Measurements from ENCODE around the gene OTOG.

Gene OTOG

GRCh38 chr11:17601256-17601671 is 54.2 kb downstream of the OTOG start:
- Histone ChIP-seq H3K9ac (ENCODE audit: low read depth, low read length) (no peak overlapping the region), H3K9me3 (ENCODE audit: insufficient read depth, low read depth, low read length) (no peaks in the 10 kb centered on the region), H3K4me3 (ENCODE audit: low read length) (no peak overlapping the region), H3K4me1 (ENCODE audit: insufficient read depth, low read length) (0 out of 2 replicates have a peak, but pooled peaks cover 4% of the 10 kb centered on the region), H3K36me3 (ENCODE audit: insufficient read depth, low read length) (no peaks in the 10 kb centered on the region), H3K27me3 (ENCODE audit: insufficient read depth, low read length) (peaks cover 16% of the 10 kb centered on the region), H3K27ac (ENCODE audit: low read depth, low read length) (no peak overlapping the region)
- 37% methylated on average over 7 of the region's 7 CpGs for WGBS

- H3K9ac ChIP-seq (ENCODE audit: low read depth, low read length) = no peak overlapping the region
Observed at GRCh38 chr11:17601676-17602075, 54.6 kb downstream of the OTOG start.

DNA sequence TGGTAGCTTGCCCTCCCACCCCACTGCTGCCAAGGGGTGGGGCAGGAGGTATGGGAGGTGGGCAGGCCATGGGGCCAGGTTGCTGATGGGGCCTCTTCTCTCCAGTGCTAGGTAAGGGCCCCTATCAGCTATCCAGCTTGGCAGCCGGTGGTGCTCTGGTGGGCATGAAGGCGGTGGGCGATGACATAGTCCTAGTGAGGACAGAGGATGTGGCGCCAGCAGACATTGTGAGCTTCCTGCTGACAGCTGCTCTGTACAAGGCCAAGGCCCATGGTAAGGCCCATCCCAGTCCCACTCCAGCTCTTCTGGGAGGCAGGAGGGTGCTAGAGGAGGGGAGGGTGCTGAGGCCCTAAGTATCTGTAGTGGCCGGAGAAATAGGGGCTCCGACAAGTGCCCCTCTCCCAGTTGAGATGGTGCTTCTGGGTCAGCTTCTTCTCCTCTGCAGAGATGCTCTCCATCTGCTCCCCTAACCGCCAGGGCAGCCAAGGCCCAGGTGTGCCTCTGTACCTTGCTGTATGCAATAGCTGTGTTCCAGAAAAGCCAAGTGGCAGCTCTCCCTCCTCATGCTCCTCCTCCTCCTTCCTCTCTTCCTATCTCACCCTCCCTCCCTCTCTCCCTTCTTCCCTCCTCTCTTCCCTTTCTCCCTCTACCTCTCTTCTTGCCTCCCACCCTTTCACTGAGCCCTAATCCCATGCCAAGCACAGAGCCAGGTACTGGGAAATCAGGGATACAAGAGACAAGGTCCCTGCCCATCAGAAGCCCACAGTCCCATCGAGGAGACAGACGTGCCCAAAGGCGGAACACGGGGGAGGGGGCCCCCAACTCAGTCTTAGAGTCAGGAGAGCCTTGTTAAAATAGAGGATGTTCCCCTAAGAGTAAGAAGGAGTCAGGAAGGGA is 55.3 kb downstream of the OTOG start:
- no peak overlapping the region for H3K4me3 ChIP-seq (ENCODE audit: low read length)
- WGBS = 93% methylated on average over 11 of the region's 11 CpGs
- H3K9me3 ChIP-seq (ENCODE audit: insufficient read depth, low read depth, low read length) = no peaks in the 10 kb centered on the region

More at GRCh38 chr11:17601676-17602075, 54.6 kb downstream of the OTOG start:
- Histone ChIP-seq H3K27ac (ENCODE audit: low read depth, low read length) (no peak overlapping the region), H3K27me3 (ENCODE audit: insufficient read depth, low read length) (peaks cover 16% of the 10 kb centered on the region), H3K9me3 (ENCODE audit: insufficient read depth, low read depth, low read length) (no peaks in the 10 kb centered on the region), H3K4me3 (ENCODE audit: low read length) (no peak overlapping the region), H3K36me3 (ENCODE audit: insufficient read depth, low read length) (no peaks in the 10 kb centered on the region), H3K4me1 (ENCODE audit: insufficient read depth, low read length) (0 out of 2 replicates have a peak, but pooled peaks cover 4% of the 10 kb centered on the region)
- 89% methylated on average over 4 of the region's 4 CpGs for WGBS

GRCh38 chr11:17603056-17603825 is 56.2 kb downstream of the OTOG start:
- no peaks in the 10 kb centered on the region for H3K9me3 ChIP-seq (ENCODE audit: insufficient read depth, low read depth, low read length)
- no peak overlapping the region for H3K4me3 ChIP-seq (ENCODE audit: low read length)
- no peak overlapping the region for H3K9ac ChIP-seq (ENCODE audit: low read depth, low read length)
- peaks cover 16% of the 10 kb centered on the region for H3K27me3 ChIP-seq (ENCODE audit: insufficient read depth, low read length)
- 0 out of 2 replicates have a peak, but pooled peaks cover 4% of the 10 kb centered on the region for H3K4me1 ChIP-seq (ENCODE audit: insufficient read depth, low read length)
- 88% methylated on average over 10 of the region's 10 CpGs for WGBS
- no peaks in the 10 kb centered on the region for H3K36me3 ChIP-seq (ENCODE audit: insufficient read depth, low read length)
- H3K27ac ChIP-seq (ENCODE audit: low read depth, low read length) = no peak overlapping the region

More for the DNA sequence above, 55.3 kb downstream of the OTOG start:
- peaks cover 16% of the 10 kb centered on the region for H3K27me3 ChIP-seq (ENCODE audit: insufficient read depth, low read length)
- H3K27ac ChIP-seq (ENCODE audit: low read depth, low read length) = no peak overlapping the region
- 0 out of 2 replicates have a peak, but pooled peaks cover 4% of the 10 kb centered on the region for H3K4me1 ChIP-seq (ENCODE audit: insufficient read depth, low read length)
- no peaks in the 10 kb centered on the region for H3K36me3 ChIP-seq (ENCODE audit: insufficient read depth, low read length)
- H3K9ac ChIP-seq (ENCODE audit: low read depth, low read length) = no peak overlapping the region

GRCh38 chr11:17604201-17604914 is 57.3 kb downstream of the OTOG start:
- Histone ChIP-seq H3K27ac (ENCODE audit: low read depth, low read length) (no peak overlapping the region), H3K9me3 (ENCODE audit: insufficient read depth, low read depth, low read length) (no peaks in the 10 kb centered on the region)

DNA sequence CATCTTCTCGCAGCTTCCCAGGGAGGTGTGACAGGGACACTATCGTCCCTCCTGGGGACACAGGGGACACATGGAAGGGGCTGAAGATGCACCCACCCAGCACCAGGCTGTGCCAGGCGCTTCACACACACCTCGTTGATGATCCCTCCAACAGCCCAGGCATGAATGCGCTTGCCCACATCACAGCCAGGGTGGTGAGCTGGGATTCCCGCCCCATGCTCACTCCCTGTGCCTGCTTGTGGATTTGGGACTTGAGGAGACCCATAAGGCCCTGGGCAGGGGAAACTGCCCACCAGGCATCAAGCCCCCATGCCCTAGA is 57.8 kb downstream of the OTOG start:
- H3K27ac ChIP-seq (ENCODE audit: low read depth, low read length) = no peak overlapping the region
- peaks cover 7% of the 10 kb centered on the region for H3K27me3 ChIP-seq (ENCODE audit: insufficient read depth, low read length)
- no peak overlapping the region for H3K4me3 ChIP-seq (ENCODE audit: low read length)
- no peak overlapping the region for H3K9ac ChIP-seq (ENCODE audit: low read depth, low read length)
- H3K36me3 ChIP-seq (ENCODE audit: insufficient read depth, low read length) = no peaks in the 10 kb centered on the region
- no peaks in the 10 kb centered on the region for H3K9me3 ChIP-seq (ENCODE audit: insufficient read depth, low read depth, low read length)
- H3K4me1 ChIP-seq (ENCODE audit: insufficient read depth, low read length) = 0 out of 2 replicates have a peak, but pooled peaks cover 4% of the 10 kb centered on the region
- WGBS = 94% methylated on average over 6 of the region's 6 CpGs

More at GRCh38 chr11:17604201-17604914, 57.3 kb downstream of the OTOG start:
- Histone ChIP-seq H3K9ac (ENCODE audit: low read depth, low read length) (no peak overlapping the region), H3K36me3 (ENCODE audit: insufficient read depth, low read length) (no peaks in the 10 kb centered on the region), H3K27me3 (ENCODE audit: insufficient read depth, low read length) (peaks cover 12% of the 10 kb centered on the region), H3K4me1 (ENCODE audit: insufficient read depth, low read length) (0 out of 2 replicates have a peak, but pooled peaks cover 4% of the 10 kb centered on the region), H3K4me3 (ENCODE audit: low read length) (no peak overlapping the region)
- 85% methylated on average over 13 of the region's 13 CpGs for WGBS

- Histone ChIP-seq H3K27ac (ENCODE audit: low read depth, low read length) (no peak overlapping the region), H3K4me1 (ENCODE audit: insufficient read depth, low read length) (0 out of 2 replicates have a peak, but pooled peaks cover 4% of the 10 kb centered on the region), H3K27me3 (ENCODE audit: insufficient read depth, low read length) (no peaks in the 10 kb centered on the region; the same call in 1 of the 2 replicates), H3K4me3 (ENCODE audit: low read length) (no peak overlapping the region), H3K9me3 (ENCODE audit: insufficient read depth, low read depth, low read length) (no peaks in the 10 kb centered on the region), H3K9ac (ENCODE audit: low read depth, low read length) (no peak overlapping the region), H3K36me3 (ENCODE audit: insufficient read depth, low read length) (no peaks in the 10 kb centered on the region)
- 91% methylated on average over 17 of the region's 17 CpGs for WGBS
Observed at GRCh38 chr11:17605651-17606122, 58.6 kb downstream of the OTOG start.

- Histone ChIP-seq H3K27me3 (ENCODE audit: insufficient read depth, low read length) (no peaks in the 10 kb centered on the region), H3K4me3 (ENCODE audit: low read length) (no peak overlapping the region), H3K36me3 (ENCODE audit: insufficient read depth, low read length) (no peaks in the 10 kb centered on the region), H3K27ac (ENCODE audit: low read depth, low read length) (no peak overlapping the region), H3K4me1 (ENCODE audit: insufficient read depth, low read length) (no peaks in the 10 kb centered on the region), H3K9me3 (ENCODE audit: insufficient read depth, low read depth, low read length) (no peaks in the 10 kb centered on the region), H3K9ac (ENCODE audit: low read depth, low read length) (no peak overlapping the region)
- 86% methylated on average over 10 of the region's 10 CpGs for WGBS
Observed at GRCh38 chr11:17606233-17607082, 59.4 kb downstream of the OTOG start.

GRCh38 chr11:17607083-17607429 is 60.0 kb downstream of the OTOG start:
- Histone ChIP-seq H3K4me1 (ENCODE audit: insufficient read depth, low read length) (no peaks in the 10 kb centered on the region), H3K27ac (ENCODE audit: low read depth, low read length) (no peak overlapping the region), H3K9ac (ENCODE audit: low read depth, low read length) (no peak overlapping the region), H3K4me3 (ENCODE audit: low read length) (no peak overlapping the region), H3K9me3 (ENCODE audit: insufficient read depth, low read depth, low read length) (no peaks in the 10 kb centered on the region), H3K36me3 (ENCODE audit: insufficient read depth, low read length) (no peaks in the 10 kb centered on the region), H3K27me3 (ENCODE audit: insufficient read depth, low read length) (no peaks in the 10 kb centered on the region)
- 95% methylated on average over 6 of the region's 6 CpGs for WGBS

Data from HUES64 (cell line).